LNCAP (cell line): ENCODE data around the gene SAC3D1.

Experiments
- TF ChIP-seq, protein P1 (sequence below): fragments of 450-650 bp; IDR thresholded peaks from 2 replicates; pipeline ENCODE4 v1.5.1; 2017; ENCODE audit warnings: mild to moderate bottlenecking

Gene SAC3D1

DNA sequence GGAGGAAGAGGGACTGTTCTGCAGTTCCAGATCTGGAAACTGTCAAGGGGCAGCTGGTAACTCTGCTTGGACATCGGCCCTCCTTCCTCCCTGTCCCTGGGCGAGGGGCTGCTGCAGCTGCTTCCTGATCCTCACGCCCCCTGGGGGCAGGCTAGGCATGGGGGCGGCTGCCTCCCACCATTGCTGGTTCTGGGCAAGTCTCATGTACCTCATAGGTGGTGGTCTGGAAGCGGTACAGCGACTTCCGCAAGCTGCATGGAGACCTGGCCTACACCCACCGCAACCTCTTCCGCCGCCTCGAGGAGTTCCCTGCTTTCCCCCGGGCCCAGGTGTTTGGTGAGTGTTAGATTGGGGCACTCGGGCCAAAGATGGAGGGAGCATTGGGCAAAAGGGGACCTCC lies 8.8 kb upstream of the SAC3D1 start:
- TF ChIP-seq, protein P1, sequence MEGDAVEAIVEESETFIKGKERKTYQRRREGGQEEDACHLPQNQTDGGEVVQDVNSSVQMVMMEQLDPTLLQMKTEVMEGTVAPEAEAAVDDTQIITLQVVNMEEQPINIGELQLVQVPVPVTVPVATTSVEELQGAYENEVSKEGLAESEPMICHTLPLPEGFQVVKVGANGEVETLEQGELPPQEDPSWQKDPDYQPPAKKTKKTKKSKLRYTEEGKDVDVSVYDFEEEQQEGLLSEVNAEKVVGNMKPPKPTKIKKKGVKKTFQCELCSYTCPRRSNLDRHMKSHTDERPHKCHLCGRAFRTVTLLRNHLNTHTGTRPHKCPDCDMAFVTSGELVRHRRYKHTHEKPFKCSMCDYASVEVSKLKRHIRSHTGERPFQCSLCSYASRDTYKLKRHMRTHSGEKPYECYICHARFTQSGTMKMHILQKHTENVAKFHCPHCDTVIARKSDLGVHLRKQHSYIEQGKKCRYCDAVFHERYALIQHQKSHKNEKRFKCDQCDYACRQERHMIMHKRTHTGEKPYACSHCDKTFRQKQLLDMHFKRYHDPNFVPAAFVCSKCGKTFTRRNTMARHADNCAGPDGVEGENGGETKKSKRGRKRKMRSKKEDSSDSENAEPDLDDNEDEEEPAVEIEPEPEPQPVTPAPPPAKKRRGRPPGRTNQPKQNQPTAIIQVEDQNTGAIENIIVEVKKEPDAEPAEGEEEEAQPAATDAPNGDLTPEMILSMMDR = no peak

DNA sequence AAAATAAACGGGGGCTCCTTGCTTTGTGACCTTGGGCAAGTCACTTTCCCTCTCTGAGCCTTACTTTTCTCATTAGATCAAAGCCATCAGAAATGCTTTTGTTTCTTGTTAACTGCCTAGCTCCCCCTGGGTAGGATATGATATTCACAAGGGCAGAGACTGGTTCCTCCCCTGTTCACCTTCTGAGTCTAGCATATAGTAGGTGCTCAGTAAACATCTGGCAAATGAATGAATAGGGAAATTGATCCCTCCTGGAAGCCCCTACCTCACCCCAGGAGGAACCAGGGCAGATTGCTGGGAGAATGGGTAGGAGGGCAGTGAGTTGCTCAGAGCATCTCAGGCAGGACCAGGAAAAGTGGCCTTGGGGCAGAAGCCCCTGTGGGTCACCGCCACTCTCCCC lies 6.6 kb upstream of the SAC3D1 start:
- TF ChIP-seq, protein P1 = no peak

DNA sequence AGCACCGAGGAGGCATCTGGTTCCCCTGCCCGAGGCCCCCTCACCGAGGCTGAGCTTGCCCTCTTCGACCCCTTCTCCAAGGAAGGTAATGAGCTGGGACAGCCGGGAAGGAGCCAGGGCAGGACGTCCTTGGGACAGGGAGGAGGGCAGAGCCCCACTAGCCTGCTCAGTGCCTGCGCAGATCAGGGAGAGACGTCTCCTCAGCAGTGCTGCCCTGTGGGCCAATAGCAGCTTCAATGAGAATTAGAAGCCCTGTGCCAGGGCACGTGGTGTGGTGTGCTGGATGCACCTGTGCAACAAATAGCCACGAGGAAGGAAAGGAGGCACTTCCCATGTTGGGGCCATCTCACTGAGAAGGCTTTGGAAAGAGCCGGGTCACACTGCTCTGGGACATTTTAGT lies 5.4 kb upstream of the SAC3D1 start:
- TF ChIP-seq, protein P1 = no peak

DNA sequence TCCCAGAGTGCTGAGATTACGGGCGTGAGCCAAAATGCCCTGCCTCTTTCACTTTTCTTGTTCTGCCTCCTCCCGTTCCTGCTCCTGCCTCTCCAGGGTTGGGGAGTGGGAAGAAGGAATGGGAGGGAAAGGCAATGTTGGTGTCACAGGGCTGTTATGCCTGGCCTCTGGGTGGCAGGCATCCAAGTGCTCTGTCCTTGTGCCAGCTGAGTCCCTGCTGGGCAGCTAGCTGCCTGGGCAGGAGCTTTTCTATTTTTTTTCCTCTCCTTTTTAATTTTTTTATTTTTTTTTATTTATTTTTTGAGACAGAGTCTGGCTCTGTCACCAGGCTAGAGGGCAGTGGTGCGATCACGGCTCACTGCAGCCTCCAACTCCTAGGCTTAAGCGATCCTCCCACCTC lies 4.1 kb upstream of the SAC3D1 start:
- TF ChIP-seq, protein P1 = no peak; the same call in 1 of the 2 replicates

DNA sequence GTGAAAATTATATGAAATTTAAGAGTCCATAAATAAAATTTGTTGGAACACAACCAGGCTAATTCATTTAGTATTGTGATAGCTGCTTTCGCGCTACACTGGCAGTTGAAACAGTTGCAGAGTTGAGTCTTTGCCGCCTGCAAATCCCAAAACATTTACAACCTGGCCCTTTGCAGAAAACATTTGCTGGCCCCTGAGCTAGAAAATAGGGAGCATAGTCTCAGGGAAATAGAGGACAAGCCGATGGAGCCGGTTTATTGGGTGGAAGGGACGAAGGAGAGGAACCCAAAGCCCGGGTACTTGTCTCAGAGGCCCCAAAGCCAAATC lies 527 bp upstream of the SAC3D1 start:
- TF ChIP-seq, protein P1 = no peak

DNA sequence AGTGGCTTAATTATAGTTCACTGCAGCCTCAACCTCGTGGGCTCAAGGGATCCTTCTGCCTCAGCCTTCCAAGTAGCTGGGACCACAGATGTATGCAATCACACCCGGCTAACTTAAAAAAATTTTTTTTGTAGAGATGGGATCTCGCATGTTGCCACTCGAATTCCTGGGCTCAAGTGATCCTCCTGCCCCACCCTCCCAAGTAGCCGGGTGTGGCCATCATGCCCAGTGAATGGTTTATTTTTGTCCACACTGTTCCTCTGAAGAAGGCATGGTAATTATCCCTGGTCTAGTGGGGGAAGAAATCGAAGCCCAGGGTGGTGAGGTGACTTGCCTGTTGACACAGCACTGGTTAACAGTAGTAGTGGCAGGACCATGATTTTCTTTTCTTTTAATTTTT lies 1.9 kb downstream of the SAC3D1 start:
- TF ChIP-seq, protein P1 = no peak

DNA sequence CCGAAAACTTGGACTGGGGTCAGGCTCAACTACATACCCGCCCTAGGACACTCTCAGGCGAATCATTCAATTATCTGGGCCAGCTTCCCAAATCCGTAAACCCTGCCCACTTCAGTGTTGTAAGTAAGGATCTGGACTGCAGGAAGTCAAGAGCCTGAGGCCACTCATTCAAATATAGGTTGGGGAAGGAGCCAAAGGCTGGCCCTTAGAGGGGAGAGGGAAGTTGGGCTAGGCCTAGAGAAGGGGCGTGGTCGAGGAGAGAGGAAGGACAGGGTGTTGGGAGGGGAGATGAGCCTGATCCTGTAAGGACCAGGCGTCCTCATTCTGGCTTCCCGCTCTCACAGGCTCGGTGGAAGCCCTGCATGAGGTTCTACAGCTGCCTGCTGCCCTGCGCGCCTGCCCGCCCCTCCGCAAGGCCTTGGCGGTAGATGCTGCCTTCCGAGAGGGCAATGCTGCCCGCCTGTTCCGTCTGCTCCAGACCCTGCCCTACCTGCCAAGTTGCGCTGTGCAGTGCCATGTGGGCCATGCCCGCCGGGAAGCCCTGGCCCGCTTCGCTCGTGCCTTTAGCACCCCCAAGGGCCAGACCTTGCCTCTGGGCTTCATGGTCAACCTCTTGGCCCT lies 3.0 kb downstream of the SAC3D1 start:
- TF ChIP-seq, protein P1 = no peak

DNA sequence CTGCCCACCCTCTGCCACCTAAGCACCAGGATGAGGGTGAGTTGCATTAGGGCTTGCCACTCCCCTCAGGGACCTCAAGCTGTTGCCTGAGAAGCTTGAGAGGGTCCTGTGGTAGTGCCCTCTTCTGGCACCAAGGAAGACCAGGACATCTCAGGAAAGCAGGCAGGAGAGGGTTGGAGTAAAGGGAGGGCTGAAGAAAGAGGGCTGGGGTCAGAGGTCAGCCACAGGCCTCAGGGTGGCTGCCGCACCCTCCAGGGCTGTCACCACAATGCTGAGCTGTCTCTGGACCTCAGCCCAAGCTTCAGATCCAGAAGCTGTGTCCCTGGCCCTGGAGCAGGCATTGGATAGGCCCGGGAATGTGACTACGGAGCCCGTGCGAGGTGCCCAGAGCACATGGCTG lies 4.1 kb downstream of the SAC3D1 start:
- TF ChIP-seq, protein P1 = no peak
